Medulla oblongata (tissue), 1 donor: Measurements from ENCODE around the gene CLOCK.

Experiments used
- DNase-seq: peaks from one replicate; pipeline ENCODE4 v3.0.0-alpha.2; 2015; ENCODE audit errors: extremely low spot score

CLOCK gene

GRCh38 chr4:55416176-55416575, 130.5 kb downstream of the CLOCK start:
- DNase-seq, result no peak

- DNase-seq, result no peak
These were observed 135.1 kb downstream of the CLOCK start for GRCh38 chr4:55411621-55412020.

GRCh38 chr4:55410431-55410830, 136.3 kb downstream of the CLOCK start:
- DNase-seq, result no peak

GRCh38 chr4:55409468-55410171, 137.1 kb downstream of the CLOCK start:
- peak; percentile 68 for DNase-seq

GRCh38 chr4:55407764-55408163, 138.9 kb downstream of the CLOCK start:
- DNase-seq, result no peak

- DNase-seq, result no peak
These were observed 139.6 kb downstream of the CLOCK start for GRCh38 chr4:55407119-55407518.

- DNase-seq, result no peak
These were observed 140.2 kb downstream of the CLOCK start for GRCh38 chr4:55406545-55406944.

GRCh38 chr4:55405073-55405472, 141.6 kb downstream of the CLOCK start:
- no peak for DNase-seq

- DNase-seq, result peak; percentile 44
These were observed 147.1 kb downstream of the CLOCK start for GRCh38 chr4:55399581-55399980.

- peak; percentile 37 for DNase-seq
These were observed 147.7 kb downstream of the CLOCK start for GRCh38 chr4:55398966-55399365.

GRCh38 chr4:55398461-55398860, 148.2 kb downstream of the CLOCK start:
- DNase-seq, result peak; percentile 43

GRCh38 chr4:55397520-55398321, 149.0 kb downstream of the CLOCK start:
- DNase-seq, result peak; percentile 66

GRCh38 chr4:55397126-55397436, 149.6 kb downstream of the CLOCK start:
- DNase-seq, result peak; percentile 41

- peak; percentile 51 for DNase-seq
These were observed 150.2 kb downstream of the CLOCK start for GRCh38 chr4:55396308-55397125.

- DNase-seq, result peak; percentile 88
These were observed 151.0 kb downstream of the CLOCK start, which contains the start of gene TMEM165 for GRCh38 chr4:55395529-55396307. TMEM165 (plus strand) TSS chr4:55395957; CDS start chr4:55396190, 233 bp downstream.

- no peak for DNase-seq
These were observed 151.5 kb downstream of the CLOCK start for GRCh38 chr4:55395218-55395528.

GRCh38 chr4:55393461-55394320, 153.0 kb downstream of the CLOCK start:
- peak; percentile 71 for DNase-seq

GRCh38 chr4:55386840-55387239, 159.9 kb downstream of the CLOCK start:
- DNase-seq, result no peak

GRCh38 chr4:55386073-55386472, 160.6 kb downstream of the CLOCK start:
- no peak for DNase-seq

GRCh38 chr4:55385201-55385649, 161.5 kb downstream of the CLOCK start:
- no peak for DNase-seq
